Liver (tissue), 3 donors: Measurements from ENCODE around the gene PIAS1.

Experiments used
- MAX ChIP-seq: IDR thresholded peaks from 2 replicates; pipeline ENCODE4 v1.6.1; 2016; ENCODE audit warnings: antibody characterized with exemption
- RAD21 ChIP-seq, 2 donors: IDR thresholded peaks; 2 replicates each; pipeline ENCODE4 v1.6.1; 2016; ENCODE audit warnings: antibody characterized with exemption in 2 of 2, mild to moderate bottlenecking in 2 of 2
- TF ChIP-seq, protein P1 (sequence below): fragments of 150-350 bp; IDR thresholded peaks from 2 replicates; pipeline ENCODE4 v1.5.1; 2017; ENCODE audit warnings: improper control_type of control experiment, low read depth, low read length; ENCODE audit not compliant: missing input control
- TF ChIP-seq, protein P2 (sequence below): IDR thresholded peaks from 2 replicates; pipeline ENCODE4 v1.6.1; 2016; ENCODE audit warnings: antibody characterized with exemption, mild to moderate bottlenecking
- donor health status: healthy.
- donor health status: healthy.

DNA sequence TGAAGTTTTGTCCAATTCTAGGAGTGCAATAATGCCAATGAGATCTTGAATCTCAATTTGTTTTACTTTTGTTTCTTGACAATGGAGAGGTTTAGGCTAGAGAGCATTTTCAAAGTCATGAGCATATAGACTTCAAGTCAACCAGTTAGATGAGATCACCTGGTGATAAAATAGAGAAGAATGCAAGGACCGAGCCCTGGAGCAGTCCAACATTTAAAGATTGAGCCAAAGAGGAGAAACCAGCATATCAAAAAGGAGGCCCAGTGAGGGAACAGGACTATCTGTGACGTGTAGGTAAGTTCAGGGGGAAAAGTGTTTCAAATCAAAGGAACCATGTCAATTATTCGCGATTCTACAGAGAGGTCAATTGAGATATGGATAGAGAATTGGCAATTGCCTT, 1.7 kb upstream of the PIAS1 start:
- TF ChIP-seq, protein P1, sequence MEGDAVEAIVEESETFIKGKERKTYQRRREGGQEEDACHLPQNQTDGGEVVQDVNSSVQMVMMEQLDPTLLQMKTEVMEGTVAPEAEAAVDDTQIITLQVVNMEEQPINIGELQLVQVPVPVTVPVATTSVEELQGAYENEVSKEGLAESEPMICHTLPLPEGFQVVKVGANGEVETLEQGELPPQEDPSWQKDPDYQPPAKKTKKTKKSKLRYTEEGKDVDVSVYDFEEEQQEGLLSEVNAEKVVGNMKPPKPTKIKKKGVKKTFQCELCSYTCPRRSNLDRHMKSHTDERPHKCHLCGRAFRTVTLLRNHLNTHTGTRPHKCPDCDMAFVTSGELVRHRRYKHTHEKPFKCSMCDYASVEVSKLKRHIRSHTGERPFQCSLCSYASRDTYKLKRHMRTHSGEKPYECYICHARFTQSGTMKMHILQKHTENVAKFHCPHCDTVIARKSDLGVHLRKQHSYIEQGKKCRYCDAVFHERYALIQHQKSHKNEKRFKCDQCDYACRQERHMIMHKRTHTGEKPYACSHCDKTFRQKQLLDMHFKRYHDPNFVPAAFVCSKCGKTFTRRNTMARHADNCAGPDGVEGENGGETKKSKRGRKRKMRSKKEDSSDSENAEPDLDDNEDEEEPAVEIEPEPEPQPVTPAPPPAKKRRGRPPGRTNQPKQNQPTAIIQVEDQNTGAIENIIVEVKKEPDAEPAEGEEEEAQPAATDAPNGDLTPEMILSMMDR = no peak
- no peak for TF ChIP-seq MAX
- TF ChIP-seq, protein P2, sequence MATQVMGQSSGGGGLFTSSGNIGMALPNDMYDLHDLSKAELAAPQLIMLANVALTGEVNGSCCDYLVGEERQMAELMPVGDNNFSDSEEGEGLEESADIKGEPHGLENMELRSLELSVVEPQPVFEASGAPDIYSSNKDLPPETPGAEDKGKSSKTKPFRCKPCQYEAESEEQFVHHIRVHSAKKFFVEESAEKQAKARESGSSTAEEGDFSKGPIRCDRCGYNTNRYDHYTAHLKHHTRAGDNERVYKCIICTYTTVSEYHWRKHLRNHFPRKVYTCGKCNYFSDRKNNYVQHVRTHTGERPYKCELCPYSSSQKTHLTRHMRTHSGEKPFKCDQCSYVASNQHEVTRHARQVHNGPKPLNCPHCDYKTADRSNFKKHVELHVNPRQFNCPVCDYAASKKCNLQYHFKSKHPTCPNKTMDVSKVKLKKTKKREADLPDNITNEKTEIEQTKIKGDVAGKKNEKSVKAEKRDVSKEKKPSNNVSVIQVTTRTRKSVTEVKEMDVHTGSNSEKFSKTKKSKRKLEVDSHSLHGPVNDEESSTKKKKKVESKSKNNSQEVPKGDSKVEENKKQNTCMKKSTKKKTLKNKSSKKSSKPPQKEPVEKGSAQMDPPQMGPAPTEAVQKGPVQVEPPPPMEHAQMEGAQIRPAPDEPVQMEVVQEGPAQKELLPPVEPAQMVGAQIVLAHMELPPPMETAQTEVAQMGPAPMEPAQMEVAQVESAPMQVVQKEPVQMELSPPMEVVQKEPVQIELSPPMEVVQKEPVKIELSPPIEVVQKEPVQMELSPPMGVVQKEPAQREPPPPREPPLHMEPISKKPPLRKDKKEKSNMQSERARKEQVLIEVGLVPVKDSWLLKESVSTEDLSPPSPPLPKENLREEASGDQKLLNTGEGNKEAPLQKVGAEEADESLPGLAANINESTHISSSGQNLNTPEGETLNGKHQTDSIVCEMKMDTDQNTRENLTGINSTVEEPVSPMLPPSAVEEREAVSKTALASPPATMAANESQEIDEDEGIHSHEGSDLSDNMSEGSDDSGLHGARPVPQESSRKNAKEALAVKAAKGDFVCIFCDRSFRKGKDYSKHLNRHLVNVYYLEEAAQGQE = no peak
- TF ChIP-seq RAD21 (IDR thresholded peaks at IDR 0.05) = no peak
